ENCODE results near the gene PUDP.

GRCh38 chrX:7147413-7147977 lies 458 bp downstream of the PUDP start, which contains the start of gene STS:
- TF ChIP-seq CTCF (IDR thresholded peaks at IDR 0.05), result no peak
- TF ChIP-seq POLR2A (IDR thresholded peaks at IDR 0.05), result no peak
- TF ChIP-seq EP300 (IDR thresholded peaks at IDR 0.05), result no peak
